Ovary (tissue), 3 donors: Measurements from ENCODE around the gene NNMT.

Experiments
- CTCF ChIP-seq, 3 donors: fragments of 450-650 bp in 2 of 3; fragments of 200-600 bp in 1 of 3; IDR thresholded peaks; one replicate each; pipeline versions ENCODE4 v1.5.1 to v1.8.0; 2016 to 2022; ENCODE audit warnings: antibody characterized with exemption in 3 of 3, mild to moderate bottlenecking in 1 of 3
- POLR2A ChIP-seq: fragments of 450-650 bp; IDR thresholded peaks from one replicate; pipeline ENCODE4 v1.6.1; 2017; ENCODE audit warnings: antibody characterized with exemption, mild to moderate bottlenecking, moderate library complexity
- donor health status: DM: no; HTN: no; CAD: no.

- TF ChIP-seq CTCF (IDR thresholded peaks at IDR 0.05), result no peak
- no peak for TF ChIP-seq POLR2A
These were observed 4.9 kb downstream of the NNMT start for GRCh38 chr11:114301088-114301487.
